SK-N-SH (cell line): Measurements from ENCODE around the gene TRPC4AP. TPM values are rescaled to one million over a fixed set of nuclear protein-coding genes. Genes with fewer than 3 reads are reported as not detected.

ENCODE experiments used
- CTCF ChIA-PET: fragments of 300-600, 350-600 bp; formaldehyde crosslinking; extraction: SDS; loops from one replicate; lab custom pipeline; 2021; lab: Yijun Ruan, JAX
- POLR2A ChIA-PET: fragments of 350-600 bp; sonication (Branson Sonifier 250); formaldehyde crosslinking; extraction: SDS; loops from one replicate; lab custom pipeline; 2020; ENCODE audit warnings: antibody characterized with exemption, inconsistent platforms; lab: Yijun Ruan, JAX
- DNase-seq: peaks from one replicate; pipeline ENCODE4 v3.0.0; 2012
- H2AFZ ChIP-seq: fragments of 200-600 bp; sonication (generic); 2 replicates; pipeline ENCODE4 v1.8.1; 2016; ENCODE audit warnings: antibody characterized with exemption, mild to moderate bottlenecking, low read depth
- H3F3A ChIP-seq: fragments of 200-600 bp; sonication (generic); replicated peaks from 2 replicates; pipeline ENCODE3; 2016; ENCODE audit warnings: antibody characterized with exemption, mild to moderate bottlenecking; ENCODE audit not compliant: insufficient read depth
- H3K27ac ChIP-seq, 2 experiments: fragments of 200-500 bp in 1 of 2; fragments of 200-600 bp in 1 of 2; sonication (Bioruptor generic) in 1 of 2; sonication (generic), shearing (Covaris generic) in 1 of 2; 2 replicates each; pipeline versions ENCODE4 v1.5.1 to v1.6.1; 2014 to 2016; ENCODE audit warnings: low read depth in 2 of 2, inconsistent platforms in 1 of 2, low read length in 1 of 2, mild to moderate bottlenecking in 1 of 2, mixed read lengths in 1 of 2
- H3K27me3 ChIP-seq: fragments of 200-600 bp; sonication (generic), shearing (Covaris generic); 2 replicates; pipeline ENCODE4 v1.6.1; 2016; ENCODE audit warnings: mixed run types; ENCODE audit not compliant: insufficient read depth
- H3K36me3 ChIP-seq, 2 experiments: fragments of 200-500 bp in 1 of 2; fragments of 200-600 bp in 1 of 2; sonication (Bioruptor generic) in 1 of 2; sonication (generic) in 1 of 2; replicated peaks in 1 of 2; 2 replicates each; pipeline versions ENCODE3 to v1.5.1; 2014 to 2016; ENCODE audit warnings: low read length in 1 of 2, mild to moderate bottlenecking in 1 of 2; ENCODE audit not compliant: insufficient read depth in 2 of 2, control insufficient read depth in 1 of 2
- H3K4me1 ChIP-seq, 2 experiments: fragments of 200-500 bp in 1 of 2; fragments of 200-600 bp in 1 of 2; sonication (Bioruptor generic) in 1 of 2; sonication (generic), shearing (Covaris generic) in 1 of 2; 2 replicates each; pipeline versions ENCODE4 v1.5.1 to v1.6.1; 2014 to 2016; ENCODE audit warnings: low read depth in 1 of 2, low read length in 1 of 2, mixed run types in 1 of 2; ENCODE audit not compliant: insufficient read depth in 2 of 2, control insufficient read depth in 1 of 2
- H3K4me2 ChIP-seq: fragments of 200-600 bp; sonication (generic), shearing (Covaris generic); 2 replicates; pipeline ENCODE4 v1.6.1; 2017; ENCODE audit warnings: mixed run types
- H3K4me3 ChIP-seq, 2 experiments: fragments of 200-500 bp in 1 of 2; fragments of 200-600 bp in 1 of 2; sonication (Bioruptor generic) in 1 of 2; sonication (generic), shearing (Covaris generic) in 1 of 2; 2 replicates each; pipeline versions ENCODE4 v1.5.1 to v1.8.1; 2014 to 2016; ENCODE audit warnings: low read depth in 2 of 2, inconsistent platforms in 1 of 2, low read length in 1 of 2, mild to moderate bottlenecking in 1 of 2, mixed read lengths in 1 of 2, moderate library complexity in 1 of 2
- H3K79me2 ChIP-seq: fragments of 200-600 bp; sonication (generic); 2 replicates; pipeline ENCODE4 v1.8.1; 2017; ENCODE audit warnings: mild to moderate bottlenecking; ENCODE audit not compliant: insufficient read depth
- H3K9ac ChIP-seq: fragments of 200-600 bp; sonication (generic); 2 replicates; pipeline ENCODE4 v1.6.1; 2017; ENCODE audit warnings: mixed run types
- H3K9me2 ChIP-seq: fragments of 200-600 bp; sonication (generic); 2 replicates; pipeline ENCODE4 v1.6.1; 2017; ENCODE audit warnings: mixed run types
- H3K9me3 ChIP-seq: fragments of 200-600 bp; sonication (generic); 2 replicates; pipeline ENCODE4 v1.6.1; 2017; ENCODE audit warnings: mixed run types, mild to moderate bottlenecking, moderate library complexity
- H4K20me1 ChIP-seq: fragments of 200-600 bp; sonication (generic); 2 replicates; pipeline ENCODE4 v1.6.1; 2017; ENCODE audit warnings: mild to moderate bottlenecking, mixed run types; ENCODE audit not compliant: insufficient read depth
- CHD2 ChIP-seq: fragments of 150-350 bp; IDR thresholded peaks from 2 replicates; pipeline ENCODE4 v1.6.1; 2018; ENCODE audit warnings: low read length; ENCODE audit not compliant: partially characterized antibody
- ELF1 ChIP-seq: IDR thresholded peaks from 2 replicates; pipeline ENCODE4 v1.4.0; 2012
- EP300 ChIP-seq, 2 experiments: IDR thresholded peaks; 2 replicates each; pipeline versions ENCODE4 v1.4.0 to v1.6.1; 2012; ENCODE audit warnings: borderline replicate concordance in 1 of 2, low read depth in 1 of 2, low read length in 1 of 2
- FOSL2 ChIP-seq: IDR thresholded peaks from 2 replicates; pipeline ENCODE4 v1.4.0; 2012; ENCODE audit warnings: low read depth, mild to moderate bottlenecking, moderate library complexity, borderline replicate concordance
- FOXJ3 ChIP-seq: sonication (generic); formaldehyde crosslinking; IDR thresholded peaks from 2 replicates; pipeline ENCODE4 v1.5.1; 2020; ENCODE audit warnings: mild to moderate bottlenecking, missing genetic modification reagents
- FOXM1 ChIP-seq: IDR thresholded peaks from 2 replicates; pipeline ENCODE4 v1.4.0; 2012; ENCODE audit warnings: low read depth, mild to moderate bottlenecking
- GABPA ChIP-seq: IDR thresholded peaks from 2 replicates; pipeline ENCODE4 v1.4.0; 2012; ENCODE audit warnings: low read depth, mild to moderate bottlenecking
- JUND ChIP-seq: IDR thresholded peaks from 2 replicates; pipeline ENCODE4 v1.4.0; 2012
- MEF2A ChIP-seq: IDR thresholded peaks from 2 replicates; pipeline ENCODE4 v1.4.0; 2012; ENCODE audit warnings: low read depth, borderline replicate concordance
- NFIC ChIP-seq: IDR thresholded peaks from 2 replicates; pipeline ENCODE4 v1.4.0; 2012; ENCODE audit warnings: borderline replicate concordance
- NRF1 ChIP-seq: IDR thresholded peaks from 2 replicates; pipeline ENCODE4 v1.6.1; 2012; ENCODE audit warnings: low read depth, mild to moderate bottlenecking, low read length
- RAD21 ChIP-seq: IDR thresholded peaks from 2 replicates; pipeline ENCODE4 v1.6.1; 2012; ENCODE audit warnings: mild to moderate bottlenecking, low read length
- RCOR1 ChIP-seq: fragments of 150-350 bp; IDR thresholded peaks from 2 replicates; pipeline ENCODE4 v1.6.1; 2017; ENCODE audit warnings: antibody characterized with exemption, low read length
- RFX5 ChIP-seq: IDR thresholded peaks from 2 replicates; pipeline ENCODE4 v1.6.1; 2012; ENCODE audit warnings: mild to moderate bottlenecking, improper control_type of control experiment, low read length
- SIN3A ChIP-seq: IDR thresholded peaks from 2 replicates; pipeline ENCODE4 v1.6.1; 2012; ENCODE audit warnings: low read depth, mild to moderate bottlenecking, low read length, moderate library complexity, borderline replicate concordance
- SMC3 ChIP-seq: IDR thresholded peaks from 2 replicates; pipeline ENCODE4 v1.6.1; 2012; ENCODE audit warnings: low read depth, low read length, improper control_type of control experiment
- TCF12 ChIP-seq: IDR thresholded peaks from 2 replicates; pipeline ENCODE4 v1.4.0; 2012
- WGBS: methylation state at CpG from one replicate; pipeline ENCODE4 v1.1.6; 2017; ENCODE audit warnings: low lambda C conversion rate; 5-methylcytosine and 5-hydroxymethylcytosine counted together
- polyA plus RNA-seq, 3 experiments: library from polyadenylated mRNA; depleted of rRNA; stranded (reverse); fragments of >200 nt; gene quantifications; 2 replicates each; pipeline ENCODE4 v1.2.3, GENCODE V29; 2012
- TF ChIP-seq, protein P1 (sequence below): IDR thresholded peaks from 2 replicates; pipeline ENCODE4 v1.4.0; 2012; ENCODE audit warnings: low read depth
- TF ChIP-seq, protein P2 (sequence below): fragments of 150-350 bp; IDR thresholded peaks from 2 replicates; pipeline ENCODE4 v1.6.1; 2017; ENCODE audit warnings: antibody characterized with exemption, low read length, low read depth, borderline replicate concordance
- TF ChIP-seq, protein P3 (sequence below): IDR thresholded peaks from 2 replicates; pipeline ENCODE4; 2012
- TF ChIP-seq, protein P4 (sequence below): fragments of 150-350 bp; IDR thresholded peaks from 2 replicates; pipeline ENCODE4 v1.6.1; 2016; ENCODE audit warnings: mild to moderate bottlenecking, low read depth, low read length
- TF ChIP-seq, protein P5 (sequence below): IDR thresholded peaks from 2 replicates; pipeline ENCODE4 v1.6.1; 2012; ENCODE audit warnings: mild to moderate bottlenecking, low read depth, low read length, moderate library complexity

Gene TRPC4AP
- polyA plus RNA-seq, 1 of the 3 experiments (the other 2 are of a cell fraction) = 57.4 TPM

DNA sequence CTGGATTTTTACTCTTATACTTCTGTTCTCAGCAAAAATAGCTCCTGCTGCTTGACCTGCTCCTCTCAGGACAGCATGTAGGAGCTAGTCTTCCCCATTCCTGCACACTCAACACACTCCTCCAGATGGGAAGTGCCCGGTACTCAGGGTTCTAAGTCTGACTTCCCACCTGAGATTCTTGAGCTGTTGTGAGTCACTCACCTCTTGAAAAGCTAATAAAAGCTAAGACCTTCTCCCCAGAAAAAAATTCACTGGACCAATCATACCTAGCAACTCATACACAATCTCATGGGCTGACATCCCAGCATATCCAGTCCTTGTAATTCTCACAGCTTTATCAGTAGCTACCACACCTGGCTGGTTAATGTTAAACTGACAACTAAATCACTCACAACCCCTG is 53.5 kb downstream of the TRPC4AP start:
- H3K4me2 ChIP-seq = no peak overlapping the region
- H3F3A ChIP-seq = no peaks in the 10 kb centered on the region
- no peaks in the 10 kb centered on the region for H3K4me1 ChIP-seq
- no peak overlapping the region for H2AFZ ChIP-seq
- no peaks in the 10 kb centered on the region for H3K9me2 ChIP-seq
- ChIA-PET POLR2A (interaction anchor here (0.9 kb wide), 1 partner anchor 18 kb away, joined by 5 read pairs; no protein-coding TSS in a partner anchor), CTCF (interaction anchor here (1.1 to 1.4 kb wide), 3 partner anchors 24 to 269 kb away, joined by 3 read pairs; no protein-coding TSS in a partner anchor)
- H4K20me1 ChIP-seq = no peaks in the 10 kb centered on the region
- peaks cover 17% of the 10 kb centered on the region for H3K79me2 ChIP-seq
- 91% methylated on average over 1 of the region's 1 CpG for WGBS
- no peak overlapping the region for H3K9ac ChIP-seq
- no peak for DNase-seq
- H3K36me3 ChIP-seq = peaks cover 39 to 46% of the 10 kb centered on the region in 2 experiments
- H3K4me3 ChIP-seq = no peak overlapping the region
- no peaks in the 10 kb centered on the region for H3K9me3 ChIP-seq
- TF ChIP-seq, protein P1, sequence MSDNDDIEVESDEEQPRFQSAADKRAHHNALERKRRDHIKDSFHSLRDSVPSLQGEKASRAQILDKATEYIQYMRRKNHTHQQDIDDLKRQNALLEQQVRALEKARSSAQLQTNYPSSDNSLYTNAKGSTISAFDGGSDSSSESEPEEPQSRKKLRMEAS = no peak
- TF ChIP-seq MEF2A (no peak), TCF12 (no peak), GABPA (no peak), FOXJ3 (CRISPR knock-in tag) (no peak)
- no peaks in the 10 kb centered on the region for H3K27me3 ChIP-seq
- no peak overlapping the region; a peak in 1 of 4 replicates for H3K27ac ChIP-seq

DNA sequence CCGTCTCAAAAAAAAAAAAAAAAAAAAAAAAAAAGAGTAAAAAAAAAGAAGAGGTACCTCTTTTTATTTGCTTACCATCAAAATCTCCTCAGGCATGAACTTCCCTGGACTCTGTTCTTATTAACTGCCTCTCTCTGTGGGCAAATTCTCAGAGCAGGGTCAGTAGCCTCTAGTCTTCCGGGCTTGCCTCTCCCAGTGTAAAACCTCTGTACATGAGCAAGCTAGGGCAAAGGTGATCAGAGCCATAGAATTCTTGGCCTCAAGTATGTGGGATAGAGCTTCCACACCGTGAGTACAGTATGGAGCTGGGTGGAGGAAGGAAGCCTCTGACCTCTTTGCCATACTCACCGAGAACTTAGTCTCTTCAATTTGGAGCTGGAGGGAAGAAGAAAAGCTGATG is 58.5 kb downstream of the TRPC4AP start:
- no peak for DNase-seq
- Histone ChIP-seq H4K20me1 (no peaks in the 10 kb centered on the region), H3F3A (peaks cover 8% of the 10 kb centered on the region), H3K9me2 (no peaks in the 10 kb centered on the region), H3K27ac (no peak overlapping the region), H3K4me1 (no peaks in the 10 kb centered on the region), H3K36me3 (peaks cover 40 to 54% of the 10 kb centered on the region in 2 experiments), H3K27me3 (no peaks in the 10 kb centered on the region), H3K4me2 (no peak overlapping the region), H3K9me3 (no peaks in the 10 kb centered on the region), H3K4me3 (no peak overlapping the region), H2AFZ (no peak overlapping the region), H3K79me2 (peaks cover 8% of the 10 kb centered on the region), H3K9ac (no peak overlapping the region)
- whole genome bisulfite sequencing = 98% methylated on average over 3 of the region's 4 CpGs
- POLR2A ChIA-PET = no interaction called here
- TF ChIP-seq EP300 (IDR thresholded peaks at IDR 0.05; ENCODE audit: borderline replicate concordance in 1 of 2, low read depth in 1 of 2, low read length in 1 of 2) (no peak), FOSL2 (no peak), RCOR1 (no peak), CHD2 (no peak), SIN3A (no peak), FOXM1 (no peak), SMC3 (no peak), ELF1 (no peak), GABPA (no peak), RFX5 (no peak), FOXJ3 (CRISPR knock-in tag) (no peak), RAD21 (no peak), NRF1 (no peak), NFIC (no peak), JUND (no peak)
- TF ChIP-seq, protein P1 = no peak
- TF ChIP-seq, protein P2, sequence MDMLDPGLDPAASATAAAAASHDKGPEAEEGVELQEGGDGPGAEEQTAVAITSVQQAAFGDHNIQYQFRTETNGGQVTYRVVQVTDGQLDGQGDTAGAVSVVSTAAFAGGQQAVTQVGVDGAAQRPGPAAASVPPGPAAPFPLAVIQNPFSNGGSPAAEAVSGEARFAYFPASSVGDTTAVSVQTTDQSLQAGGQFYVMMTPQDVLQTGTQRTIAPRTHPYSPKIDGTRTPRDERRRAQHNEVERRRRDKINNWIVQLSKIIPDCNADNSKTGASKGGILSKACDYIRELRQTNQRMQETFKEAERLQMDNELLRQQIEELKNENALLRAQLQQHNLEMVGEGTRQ = no peak
- TF ChIP-seq, protein P3, sequence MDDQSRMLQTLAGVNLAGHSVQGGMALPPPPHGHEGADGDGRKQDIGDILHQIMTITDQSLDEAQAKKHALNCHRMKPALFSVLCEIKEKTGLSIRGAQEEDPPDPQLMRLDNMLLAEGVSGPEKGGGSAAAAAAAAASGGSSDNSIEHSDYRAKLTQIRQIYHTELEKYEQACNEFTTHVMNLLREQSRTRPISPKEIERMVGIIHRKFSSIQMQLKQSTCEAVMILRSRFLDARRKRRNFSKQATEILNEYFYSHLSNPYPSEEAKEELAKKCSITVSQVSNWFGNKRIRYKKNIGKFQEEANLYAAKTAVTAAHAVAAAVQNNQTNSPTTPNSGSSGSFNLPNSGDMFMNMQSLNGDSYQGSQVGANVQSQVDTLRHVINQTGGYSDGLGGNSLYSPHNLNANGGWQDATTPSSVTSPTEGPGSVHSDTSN = no peak
- TF ChIP-seq, protein P4, sequence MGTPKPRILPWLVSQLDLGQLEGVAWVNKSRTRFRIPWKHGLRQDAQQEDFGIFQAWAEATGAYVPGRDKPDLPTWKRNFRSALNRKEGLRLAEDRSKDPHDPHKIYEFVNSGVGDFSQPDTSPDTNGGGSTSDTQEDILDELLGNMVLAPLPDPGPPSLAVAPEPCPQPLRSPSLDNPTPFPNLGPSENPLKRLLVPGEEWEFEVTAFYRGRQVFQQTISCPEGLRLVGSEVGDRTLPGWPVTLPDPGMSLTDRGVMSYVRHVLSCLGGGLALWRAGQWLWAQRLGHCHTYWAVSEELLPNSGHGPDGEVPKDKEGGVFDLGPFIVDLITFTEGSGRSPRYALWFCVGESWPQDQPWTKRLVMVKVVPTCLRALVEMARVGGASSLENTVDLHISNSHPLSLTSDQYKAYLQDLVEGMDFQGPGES = no peak
- TF ChIP-seq, protein P5, sequence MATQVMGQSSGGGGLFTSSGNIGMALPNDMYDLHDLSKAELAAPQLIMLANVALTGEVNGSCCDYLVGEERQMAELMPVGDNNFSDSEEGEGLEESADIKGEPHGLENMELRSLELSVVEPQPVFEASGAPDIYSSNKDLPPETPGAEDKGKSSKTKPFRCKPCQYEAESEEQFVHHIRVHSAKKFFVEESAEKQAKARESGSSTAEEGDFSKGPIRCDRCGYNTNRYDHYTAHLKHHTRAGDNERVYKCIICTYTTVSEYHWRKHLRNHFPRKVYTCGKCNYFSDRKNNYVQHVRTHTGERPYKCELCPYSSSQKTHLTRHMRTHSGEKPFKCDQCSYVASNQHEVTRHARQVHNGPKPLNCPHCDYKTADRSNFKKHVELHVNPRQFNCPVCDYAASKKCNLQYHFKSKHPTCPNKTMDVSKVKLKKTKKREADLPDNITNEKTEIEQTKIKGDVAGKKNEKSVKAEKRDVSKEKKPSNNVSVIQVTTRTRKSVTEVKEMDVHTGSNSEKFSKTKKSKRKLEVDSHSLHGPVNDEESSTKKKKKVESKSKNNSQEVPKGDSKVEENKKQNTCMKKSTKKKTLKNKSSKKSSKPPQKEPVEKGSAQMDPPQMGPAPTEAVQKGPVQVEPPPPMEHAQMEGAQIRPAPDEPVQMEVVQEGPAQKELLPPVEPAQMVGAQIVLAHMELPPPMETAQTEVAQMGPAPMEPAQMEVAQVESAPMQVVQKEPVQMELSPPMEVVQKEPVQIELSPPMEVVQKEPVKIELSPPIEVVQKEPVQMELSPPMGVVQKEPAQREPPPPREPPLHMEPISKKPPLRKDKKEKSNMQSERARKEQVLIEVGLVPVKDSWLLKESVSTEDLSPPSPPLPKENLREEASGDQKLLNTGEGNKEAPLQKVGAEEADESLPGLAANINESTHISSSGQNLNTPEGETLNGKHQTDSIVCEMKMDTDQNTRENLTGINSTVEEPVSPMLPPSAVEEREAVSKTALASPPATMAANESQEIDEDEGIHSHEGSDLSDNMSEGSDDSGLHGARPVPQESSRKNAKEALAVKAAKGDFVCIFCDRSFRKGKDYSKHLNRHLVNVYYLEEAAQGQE = no peak
- CTCF ChIA-PET = interaction anchor here (1.0 kb wide), 1 partner anchor 148 kb away, joined by 3 read pairs; no protein-coding TSS in a partner anchor
